WTC11 (cell line): Measurements from ENCODE around the gene NR3C2. TPM values are rescaled to one million over a fixed set of nuclear protein-coding genes. Genes with fewer than 3 reads are reported as not detected.

Source experiments
- ATAC-seq: fragments of 200-7000 bp; cut with Tn5 transposase; 2 replicates; pipeline ENCODE4 v1.10.0; 2021; ENCODE audit warnings: mild to moderate bottlenecking, moderate library complexity
- CTCF ChIA-PET: fragments of 300-600 bp; sonication (Branson Sonifier 250); formaldehyde crosslinking; loops from one replicate; lab custom pipeline; 2021; ENCODE audit warnings: antibody characterized with exemption; lab: Charles Lee
- POLR2A ChIA-PET: fragments of 350-600 bp; sonication (Branson Sonifier 250); formaldehyde crosslinking; loops from one replicate; lab custom pipeline; 2021; ENCODE audit warnings: antibody characterized with exemption; lab: Charles Lee
- DNase-seq: peaks from one replicate; pipeline ENCODE4 v3.0.0; 2021; ENCODE audit warnings: low spot score
- H3K27ac Mint-ChIP-seq: 2 replicates; pipeline ENCODE4 v1.8.0; 2021; ENCODE audit warnings: mixed read lengths
- H3K27me3 Mint-ChIP-seq: 2 replicates; pipeline ENCODE4 v1.8.0; 2021; ENCODE audit warnings: low read depth, mild to moderate bottlenecking, moderate library complexity, mixed read lengths
- H3K36me3 Mint-ChIP-seq: 2 replicates; pipeline ENCODE4 v1.8.0; 2021; ENCODE audit warnings: mixed read lengths
- H3K4me1 Mint-ChIP-seq: 2 replicates; pipeline ENCODE4 v1.8.0; 2022; ENCODE audit warnings: mixed read lengths
- H3K4me3 Mint-ChIP-seq: 2 replicates; pipeline ENCODE4 v1.8.0; 2021; ENCODE audit warnings: mild to moderate bottlenecking, moderate library complexity, mixed read lengths
- H3K9me3 Mint-ChIP-seq: 2 replicates; pipeline ENCODE4 v1.8.0; 2021; ENCODE audit warnings: mixed read lengths
- ATF1 ChIP-seq: sonication (generic); formaldehyde crosslinking; IDR thresholded peaks from 2 replicates; pipeline ENCODE4 v1.8.1; 2023; ENCODE audit warnings: mild to moderate bottlenecking, moderate library complexity, missing genetic modification reagents
- CREM ChIP-seq: sonication (generic); formaldehyde crosslinking; IDR thresholded peaks from 2 replicates; pipeline ENCODE4 v1.8.1; 2022; ENCODE audit warnings: mild to moderate bottlenecking, missing genetic modification reagents, moderate library complexity
- ESRRA ChIP-seq: sonication (generic); formaldehyde crosslinking; IDR thresholded peaks from 2 replicates; pipeline ENCODE4 v1.8.1; 2022; ENCODE audit warnings: mild to moderate bottlenecking, missing genetic modification reagents, borderline replicate concordance
- ETV6 ChIP-seq: sonication (generic); formaldehyde crosslinking; IDR thresholded peaks from 2 replicates; pipeline ENCODE4 v1.8.1; 2022; ENCODE audit warnings: mild to moderate bottlenecking, missing genetic modification reagents
- FOXJ3 ChIP-seq: sonication (generic); formaldehyde crosslinking; IDR thresholded peaks from 2 replicates; pipeline ENCODE4 v1.9.0; 2021; ENCODE audit warnings: missing genetic modification reagents, mild to moderate bottlenecking, borderline replicate concordance
- IRF2 ChIP-seq: sonication (generic); formaldehyde crosslinking; IDR thresholded peaks from 2 replicates; pipeline ENCODE4 v1.8.0; 2022; ENCODE audit warnings: low read depth, missing genetic modification reagents, borderline replicate concordance
- MXD4 ChIP-seq: fragments of 250-450 bp; sonication (Bioruptor Pico); IDR thresholded peaks from 2 replicates; pipeline ENCODE4 v1.8.0; 2021; ENCODE audit warnings: mild to moderate bottlenecking, moderate library complexity, borderline replicate concordance
- NR2C2 ChIP-seq: sonication (generic); formaldehyde crosslinking; IDR thresholded peaks from 2 replicates; pipeline ENCODE4 v1.8.0; 2022; ENCODE audit warnings: mild to moderate bottlenecking, missing genetic modification reagents
- ZNF232 ChIP-seq: sonication (generic); formaldehyde crosslinking; IDR thresholded peaks from 2 replicates; pipeline ENCODE4 v1.8.0; 2022; ENCODE audit warnings: mild to moderate bottlenecking, missing genetic modification reagents
- ZNF263 ChIP-seq: sonication (generic); formaldehyde crosslinking; IDR thresholded peaks from 2 replicates; pipeline ENCODE4 v1.8.1; 2022; ENCODE audit warnings: low read depth, mild to moderate bottlenecking, moderate library complexity, missing genetic modification reagents
- total RNA-seq: library from RNA; stranded (reverse); gene quantifications from 3 replicates; pipeline ENCODE4 v1.2.3, GENCODE V29; 2021
- TF ChIP-seq, protein P1 (sequence below): sonication (generic); formaldehyde crosslinking; IDR thresholded peaks from 2 replicates; pipeline ENCODE4 v1.8.1; 2023; ENCODE audit warnings: mild to moderate bottlenecking, missing genetic modification reagents
- TF ChIP-seq, protein P2 (sequence below): fragments of 200-600 bp; IDR thresholded peaks from 2 replicates; pipeline ENCODE4 v1.8.0; 2022; ENCODE audit warnings: antibody characterized with exemption
- TF ChIP-seq, protein P3 (sequence below): sonication (generic); formaldehyde crosslinking; IDR thresholded peaks from 2 replicates; pipeline ENCODE4 v1.8.0; 2022; ENCODE audit warnings: mild to moderate bottlenecking, missing genetic modification reagents
- TF ChIP-seq, protein P4 (sequence below): sonication (generic); formaldehyde crosslinking; conservative IDR thresholded peaks from 2 replicates; pipeline ENCODE4 v1.8.1; 2023; ENCODE audit warnings: mild to moderate bottlenecking, low read depth, missing genetic modification reagents, moderate library complexity
- TF ChIP-seq, protein P5 (sequence below): sonication (generic); formaldehyde crosslinking; IDR thresholded peaks from 2 replicates; pipeline ENCODE4 v1.8.0; 2022; ENCODE audit warnings: mild to moderate bottlenecking, missing genetic modification reagents
- TF ChIP-seq, protein P6 (sequence below): sonication (generic); formaldehyde crosslinking; IDR thresholded peaks from 2 replicates; pipeline ENCODE4 v1.8.0; 2023; ENCODE audit warnings: missing genetic modification reagents, mild to moderate bottlenecking, borderline replicate concordance
- TF ChIP-seq, protein P7 (sequence below): sonication (generic); formaldehyde crosslinking; conservative IDR thresholded peaks from 2 replicates; pipeline ENCODE4 v1.8.1; 2022; ENCODE audit warnings: mild to moderate bottlenecking, missing genetic modification reagents
- TF ChIP-seq, protein P8 (sequence below): sonication (generic); formaldehyde crosslinking; IDR thresholded peaks from 2 replicates; pipeline ENCODE4 v1.8.1; 2023; ENCODE audit warnings: mild to moderate bottlenecking, missing genetic modification reagents, moderate library complexity

The NR3C2 gene
- total RNA-seq, 1 experiment from 2014 or later = 2.8 TPM

DNA sequence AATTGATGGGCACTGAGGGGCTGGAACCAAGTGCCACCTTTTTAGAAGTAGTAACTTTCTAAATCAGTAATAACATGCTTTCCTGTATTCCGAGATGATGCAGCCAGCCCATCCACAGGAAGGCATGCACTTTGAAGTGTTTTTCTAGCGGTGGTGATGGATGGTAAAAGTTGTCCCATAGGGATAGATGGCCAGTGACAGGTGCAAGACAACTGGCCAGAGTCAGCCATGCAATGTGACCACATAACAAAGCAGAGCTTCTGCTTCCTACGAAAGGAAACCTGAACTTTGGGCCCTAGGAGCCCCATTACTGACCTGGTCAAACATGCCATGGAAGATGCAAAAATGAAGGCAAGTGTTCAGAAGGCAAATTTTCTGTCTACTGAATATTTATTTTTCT is 72.3 kb downstream of the NR3C2 start:
- H3K27ac Mint-ChIP-seq = no peak overlapping the region
- no peak for ATAC-seq
- ChIA-PET CTCF (no interaction called here), POLR2A (no interaction called here)
- no peak for TF ChIP-seq ATF1 (CRISPR knock-in tag)
- DNase-seq = no peak
- H3K27me3 Mint-ChIP-seq = no peaks in the 10 kb centered on the region
- no peaks in the 10 kb centered on the region for H3K9me3 Mint-ChIP-seq
- no peaks in the 10 kb centered on the region for H3K36me3 Mint-ChIP-seq
- H3K4me3 Mint-ChIP-seq = no peak overlapping the region
- no peaks in the 10 kb centered on the region for H3K4me1 Mint-ChIP-seq

DNA sequence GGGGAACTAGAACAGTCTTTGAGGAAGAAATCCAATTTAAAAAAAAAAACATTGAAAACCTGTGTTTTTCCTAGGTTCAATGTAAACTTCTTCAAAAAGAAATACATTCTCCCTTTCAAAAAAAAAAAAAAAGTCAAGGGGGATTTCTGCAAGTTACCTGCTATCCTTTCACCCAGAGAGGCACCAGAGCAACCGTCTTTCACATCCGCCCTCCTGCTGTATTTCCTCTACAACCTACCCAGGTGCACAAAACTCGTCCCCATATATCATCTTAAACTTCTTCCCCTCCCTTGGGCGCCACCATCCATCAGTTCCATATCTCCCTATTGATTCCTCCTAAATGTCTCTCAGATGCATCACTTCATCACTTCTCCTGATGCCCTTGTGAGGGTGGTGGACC is 74.5 kb downstream of the NR3C2 start:
- ATAC-seq = no peak
- ChIA-PET CTCF (no interaction called here), POLR2A (no interaction called here)
- DNase-seq = no peak
- H3K36me3 Mint-ChIP-seq = no peaks in the 10 kb centered on the region
- H3K27me3 Mint-ChIP-seq = no peaks in the 10 kb centered on the region
- no peaks in the 10 kb centered on the region for H3K4me1 Mint-ChIP-seq
- no peak overlapping the region for H3K4me3 Mint-ChIP-seq
- TF ChIP-seq FOXJ3 (no peak), CREM (CRISPR knock-in tag) (no peak), ZNF232 (CRISPR knock-in tag) (no peak), ETV6 (CRISPR knock-in tag) (no peak), MXD4 (CRISPR knock-in tag) (no peak), ESRRA (CRISPR knock-in tag) (no peak), IRF2 (no peak), NR2C2 (CRISPR knock-in tag) (no peak), ZNF263 (CRISPR knock-in tag) (no peak)
- TF ChIP-seq, protein P1, sequence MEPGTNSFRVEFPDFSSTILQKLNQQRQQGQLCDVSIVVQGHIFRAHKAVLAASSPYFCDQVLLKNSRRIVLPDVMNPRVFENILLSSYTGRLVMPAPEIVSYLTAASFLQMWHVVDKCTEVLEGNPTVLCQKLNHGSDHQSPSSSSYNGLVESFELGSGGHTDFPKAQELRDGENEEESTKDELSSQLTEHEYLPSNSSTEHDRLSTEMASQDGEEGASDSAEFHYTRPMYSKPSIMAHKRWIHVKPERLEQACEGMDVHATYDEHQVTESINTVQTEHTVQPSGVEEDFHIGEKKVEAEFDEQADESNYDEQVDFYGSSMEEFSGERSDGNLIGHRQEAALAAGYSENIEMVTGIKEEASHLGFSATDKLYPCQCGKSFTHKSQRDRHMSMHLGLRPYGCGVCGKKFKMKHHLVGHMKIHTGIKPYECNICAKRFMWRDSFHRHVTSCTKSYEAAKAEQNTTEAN (CRISPR knock-in tag) = no peak
- TF ChIP-seq, protein P2, sequence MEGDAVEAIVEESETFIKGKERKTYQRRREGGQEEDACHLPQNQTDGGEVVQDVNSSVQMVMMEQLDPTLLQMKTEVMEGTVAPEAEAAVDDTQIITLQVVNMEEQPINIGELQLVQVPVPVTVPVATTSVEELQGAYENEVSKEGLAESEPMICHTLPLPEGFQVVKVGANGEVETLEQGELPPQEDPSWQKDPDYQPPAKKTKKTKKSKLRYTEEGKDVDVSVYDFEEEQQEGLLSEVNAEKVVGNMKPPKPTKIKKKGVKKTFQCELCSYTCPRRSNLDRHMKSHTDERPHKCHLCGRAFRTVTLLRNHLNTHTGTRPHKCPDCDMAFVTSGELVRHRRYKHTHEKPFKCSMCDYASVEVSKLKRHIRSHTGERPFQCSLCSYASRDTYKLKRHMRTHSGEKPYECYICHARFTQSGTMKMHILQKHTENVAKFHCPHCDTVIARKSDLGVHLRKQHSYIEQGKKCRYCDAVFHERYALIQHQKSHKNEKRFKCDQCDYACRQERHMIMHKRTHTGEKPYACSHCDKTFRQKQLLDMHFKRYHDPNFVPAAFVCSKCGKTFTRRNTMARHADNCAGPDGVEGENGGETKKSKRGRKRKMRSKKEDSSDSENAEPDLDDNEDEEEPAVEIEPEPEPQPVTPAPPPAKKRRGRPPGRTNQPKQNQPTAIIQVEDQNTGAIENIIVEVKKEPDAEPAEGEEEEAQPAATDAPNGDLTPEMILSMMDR = no peak
- TF ChIP-seq, protein P3, sequence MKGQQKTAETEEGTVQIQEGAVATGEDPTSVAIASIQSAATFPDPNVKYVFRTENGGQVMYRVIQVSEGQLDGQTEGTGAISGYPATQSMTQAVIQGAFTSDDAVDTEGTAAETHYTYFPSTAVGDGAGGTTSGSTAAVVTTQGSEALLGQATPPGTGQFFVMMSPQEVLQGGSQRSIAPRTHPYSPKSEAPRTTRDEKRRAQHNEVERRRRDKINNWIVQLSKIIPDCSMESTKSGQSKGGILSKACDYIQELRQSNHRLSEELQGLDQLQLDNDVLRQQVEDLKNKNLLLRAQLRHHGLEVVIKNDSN (CRISPR knock-in tag) = no peak
- TF ChIP-seq, protein P4, sequence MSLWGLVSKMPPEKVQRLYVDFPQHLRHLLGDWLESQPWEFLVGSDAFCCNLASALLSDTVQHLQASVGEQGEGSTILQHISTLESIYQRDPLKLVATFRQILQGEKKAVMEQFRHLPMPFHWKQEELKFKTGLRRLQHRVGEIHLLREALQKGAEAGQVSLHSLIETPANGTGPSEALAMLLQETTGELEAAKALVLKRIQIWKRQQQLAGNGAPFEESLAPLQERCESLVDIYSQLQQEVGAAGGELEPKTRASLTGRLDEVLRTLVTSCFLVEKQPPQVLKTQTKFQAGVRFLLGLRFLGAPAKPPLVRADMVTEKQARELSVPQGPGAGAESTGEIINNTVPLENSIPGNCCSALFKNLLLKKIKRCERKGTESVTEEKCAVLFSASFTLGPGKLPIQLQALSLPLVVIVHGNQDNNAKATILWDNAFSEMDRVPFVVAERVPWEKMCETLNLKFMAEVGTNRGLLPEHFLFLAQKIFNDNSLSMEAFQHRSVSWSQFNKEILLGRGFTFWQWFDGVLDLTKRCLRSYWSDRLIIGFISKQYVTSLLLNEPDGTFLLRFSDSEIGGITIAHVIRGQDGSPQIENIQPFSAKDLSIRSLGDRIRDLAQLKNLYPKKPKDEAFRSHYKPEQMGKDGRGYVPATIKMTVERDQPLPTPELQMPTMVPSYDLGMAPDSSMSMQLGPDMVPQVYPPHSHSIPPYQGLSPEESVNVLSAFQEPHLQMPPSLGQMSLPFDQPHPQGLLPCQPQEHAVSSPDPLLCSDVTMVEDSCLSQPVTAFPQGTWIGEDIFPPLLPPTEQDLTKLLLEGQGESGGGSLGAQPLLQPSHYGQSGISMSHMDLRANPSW (CRISPR knock-in tag) = no peak
- TF ChIP-seq, protein P5, sequence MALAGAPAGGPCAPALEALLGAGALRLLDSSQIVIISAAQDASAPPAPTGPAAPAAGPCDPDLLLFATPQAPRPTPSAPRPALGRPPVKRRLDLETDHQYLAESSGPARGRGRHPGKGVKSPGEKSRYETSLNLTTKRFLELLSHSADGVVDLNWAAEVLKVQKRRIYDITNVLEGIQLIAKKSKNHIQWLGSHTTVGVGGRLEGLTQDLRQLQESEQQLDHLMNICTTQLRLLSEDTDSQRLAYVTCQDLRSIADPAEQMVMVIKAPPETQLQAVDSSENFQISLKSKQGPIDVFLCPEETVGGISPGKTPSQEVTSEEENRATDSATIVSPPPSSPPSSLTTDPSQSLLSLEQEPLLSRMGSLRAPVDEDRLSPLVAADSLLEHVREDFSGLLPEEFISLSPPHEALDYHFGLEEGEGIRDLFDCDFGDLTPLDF (CRISPR knock-in tag) = no peak
- TF ChIP-seq, protein P6, sequence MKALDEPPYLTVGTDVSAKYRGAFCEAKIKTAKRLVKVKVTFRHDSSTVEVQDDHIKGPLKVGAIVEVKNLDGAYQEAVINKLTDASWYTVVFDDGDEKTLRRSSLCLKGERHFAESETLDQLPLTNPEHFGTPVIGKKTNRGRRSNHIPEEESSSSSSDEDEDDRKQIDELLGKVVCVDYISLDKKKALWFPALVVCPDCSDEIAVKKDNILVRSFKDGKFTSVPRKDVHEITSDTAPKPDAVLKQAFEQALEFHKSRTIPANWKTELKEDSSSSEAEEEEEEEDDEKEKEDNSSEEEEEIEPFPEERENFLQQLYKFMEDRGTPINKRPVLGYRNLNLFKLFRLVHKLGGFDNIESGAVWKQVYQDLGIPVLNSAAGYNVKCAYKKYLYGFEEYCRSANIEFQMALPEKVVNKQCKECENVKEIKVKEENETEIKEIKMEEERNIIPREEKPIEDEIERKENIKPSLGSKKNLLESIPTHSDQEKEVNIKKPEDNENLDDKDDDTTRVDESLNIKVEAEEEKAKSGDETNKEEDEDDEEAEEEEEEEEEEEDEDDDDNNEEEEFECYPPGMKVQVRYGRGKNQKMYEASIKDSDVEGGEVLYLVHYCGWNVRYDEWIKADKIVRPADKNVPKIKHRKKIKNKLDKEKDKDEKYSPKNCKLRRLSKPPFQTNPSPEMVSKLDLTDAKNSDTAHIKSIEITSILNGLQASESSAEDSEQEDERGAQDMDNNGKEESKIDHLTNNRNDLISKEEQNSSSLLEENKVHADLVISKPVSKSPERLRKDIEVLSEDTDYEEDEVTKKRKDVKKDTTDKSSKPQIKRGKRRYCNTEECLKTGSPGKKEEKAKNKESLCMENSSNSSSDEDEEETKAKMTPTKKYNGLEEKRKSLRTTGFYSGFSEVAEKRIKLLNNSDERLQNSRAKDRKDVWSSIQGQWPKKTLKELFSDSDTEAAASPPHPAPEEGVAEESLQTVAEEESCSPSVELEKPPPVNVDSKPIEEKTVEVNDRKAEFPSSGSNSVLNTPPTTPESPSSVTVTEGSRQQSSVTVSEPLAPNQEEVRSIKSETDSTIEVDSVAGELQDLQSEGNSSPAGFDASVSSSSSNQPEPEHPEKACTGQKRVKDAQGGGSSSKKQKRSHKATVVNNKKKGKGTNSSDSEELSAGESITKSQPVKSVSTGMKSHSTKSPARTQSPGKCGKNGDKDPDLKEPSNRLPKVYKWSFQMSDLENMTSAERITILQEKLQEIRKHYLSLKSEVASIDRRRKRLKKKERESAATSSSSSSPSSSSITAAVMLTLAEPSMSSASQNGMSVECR (CRISPR knock-in tag) = no peak
- TF ChIP-seq, protein P7, sequence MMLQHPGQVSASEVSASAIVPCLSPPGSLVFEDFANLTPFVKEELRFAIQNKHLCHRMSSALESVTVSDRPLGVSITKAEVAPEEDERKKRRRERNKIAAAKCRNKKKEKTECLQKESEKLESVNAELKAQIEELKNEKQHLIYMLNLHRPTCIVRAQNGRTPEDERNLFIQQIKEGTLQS (CRISPR knock-in tag) = no peak
- TF ChIP-seq, protein P8, sequence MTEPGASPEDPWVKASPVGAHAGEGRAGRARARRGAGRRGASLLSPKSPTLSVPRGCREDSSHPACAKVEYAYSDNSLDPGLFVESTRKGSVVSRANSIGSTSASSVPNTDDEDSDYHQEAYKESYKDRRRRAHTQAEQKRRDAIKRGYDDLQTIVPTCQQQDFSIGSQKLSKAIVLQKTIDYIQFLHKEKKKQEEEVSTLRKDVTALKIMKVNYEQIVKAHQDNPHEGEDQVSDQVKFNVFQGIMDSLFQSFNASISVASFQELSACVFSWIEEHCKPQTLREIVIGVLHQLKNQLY = no peak
- 0 out of 2 replicates have a peak, but pooled peaks cover 4% of the 10 kb centered on the region for H3K9me3 Mint-ChIP-seq
- no peak overlapping the region for H3K27ac Mint-ChIP-seq
